Gastrocnemius medialis (tissue), 4 donors: ENCODE data around the gene FOXG1. TPM values are rescaled to one million over a fixed set of nuclear protein-coding genes. Genes with fewer than 3 reads are reported as not detected.

Experiments
- ATAC-seq, 2 donors: fragments of 150-250 bp; one replicate each; pipeline ENCODE4 v1.9.1; 2016
- DNase-seq, 2 donors: peaks; one replicate each; pipeline ENCODE4 v3.0.0-alpha.2; 2019
- H3K27ac ChIP-seq, 4 donors: fragments of 200-600 bp; sonication (generic); 1 replicate in 1 of 4; 2 replicates in 3 of 4; pipeline ENCODE4 v1.5.1; 2016 to 2018; ENCODE audit warnings: mild to moderate bottlenecking in 2 of 4, moderate library complexity in 1 of 4
- H3K27me3 ChIP-seq, 3 donors: fragments of 200-600 bp; sonication (generic) in 2 of 3; 1 replicate in 1 of 3; 2 replicates in 2 of 3; pipeline versions ENCODE4 v1.5.1 to v1.6.0; 2016 to 2019; ENCODE audit warnings: mild to moderate bottlenecking in 1 of 3, moderate library complexity in 1 of 3
- H3K36me3 ChIP-seq, 2 donors: fragments of 200-600 bp; sonication (generic) in 1 of 2; one replicate each; pipeline ENCODE4 v1.5.1; 2017 to 2018
- H3K4me1 ChIP-seq, 2 donors: fragments of 200-600 bp; sonication (generic) in 1 of 2; one replicate each; pipeline ENCODE4 v1.5.1; 2016 to 2017; ENCODE audit warnings: mild to moderate bottlenecking in 2 of 2
- H3K4me3 ChIP-seq, 4 donors: fragments of 200-600 bp; sonication (generic) in 3 of 4; 1 replicate in 1 of 4; 2 replicates in 3 of 4; pipeline ENCODE4 v1.5.1; 2016 to 2019; ENCODE audit warnings: mild to moderate bottlenecking in 2 of 4
- H3K9me3 ChIP-seq, 3 donors: fragments of 200-600 bp; sonication (generic) in 2 of 3; 1 replicate in 1 of 3; 2 replicates in 2 of 3; pipeline ENCODE4 v1.5.1; 2016 to 2019
- POLR2A ChIP-seq, 2 donors: fragments of 450-650 bp; IDR thresholded peaks; one replicate each; pipeline ENCODE4 v1.6.1; 2017; ENCODE audit warnings: antibody characterized with exemption in 2 of 2, mild to moderate bottlenecking in 2 of 2, moderate library complexity in 2 of 2
- in situ Hi-C, 4 donors: fragments of 200-750 bp; cut with MboI; loops; one replicate each; pipeline versions ENCODE4 v1.15.0 to v1.8.0; 2017; ENCODE audit warnings: low sequenced_read_pairs in 4 of 4
- intact Hi-C: fragments of 100-400 bp; cut with DNase I; formaldehyde crosslinking; loops from one replicate; pipeline ENCODE4 v1.15.1; 2023; ENCODE audit warnings: low total_unique reads
- total RNA-seq, 4 donors: library from RNA; depleted of rRNA; stranded (reverse); fragments of >200 nt; gene quantifications; one replicate each; pipeline versions ENCODE4 v1.1.0 to v1.2.3, GENCODE V29; 2016
- TF ChIP-seq, protein P1 (sequence below), 5 experiments: fragments of 450-650 bp in 3 of 5; fragments of 200-600 bp in 2 of 5; sonication (generic) in 2 of 5; IDR thresholded peaks in 4 of 5; conservative IDR thresholded peaks in 1 of 5; 1 replicate in 4 of 5; 2 replicates in 1 of 5; pipeline ENCODE4 v1.5.1; 2016 to 2019; ENCODE audit warnings: antibody characterized with exemption in 5 of 5, mild to moderate bottlenecking in 3 of 5, moderate library complexity in 3 of 5

Gene FOXG1
- total RNA-seq, 4 donors from 2014 or later = not detected

DNA sequence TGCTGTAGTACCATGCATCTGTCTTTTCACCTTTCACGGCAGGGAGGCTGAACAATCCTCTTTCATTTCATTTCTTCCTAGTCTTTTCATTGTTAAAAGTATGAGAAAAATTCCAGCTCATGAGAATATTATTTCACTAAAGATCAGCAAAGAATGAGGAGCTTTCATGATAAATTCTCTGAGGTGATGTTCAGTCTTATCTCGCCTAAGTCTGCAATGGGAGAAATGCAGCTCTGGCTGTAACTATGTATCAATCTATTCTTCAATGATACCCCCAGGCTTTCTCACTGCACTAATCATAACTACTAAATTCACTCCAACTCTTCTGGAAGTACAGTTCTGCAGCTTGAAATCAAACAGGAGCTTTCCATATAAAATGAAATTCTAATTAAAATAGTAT lies 15.7 kb downstream of the FOXG1 start:
- TF ChIP-seq, protein P1, sequence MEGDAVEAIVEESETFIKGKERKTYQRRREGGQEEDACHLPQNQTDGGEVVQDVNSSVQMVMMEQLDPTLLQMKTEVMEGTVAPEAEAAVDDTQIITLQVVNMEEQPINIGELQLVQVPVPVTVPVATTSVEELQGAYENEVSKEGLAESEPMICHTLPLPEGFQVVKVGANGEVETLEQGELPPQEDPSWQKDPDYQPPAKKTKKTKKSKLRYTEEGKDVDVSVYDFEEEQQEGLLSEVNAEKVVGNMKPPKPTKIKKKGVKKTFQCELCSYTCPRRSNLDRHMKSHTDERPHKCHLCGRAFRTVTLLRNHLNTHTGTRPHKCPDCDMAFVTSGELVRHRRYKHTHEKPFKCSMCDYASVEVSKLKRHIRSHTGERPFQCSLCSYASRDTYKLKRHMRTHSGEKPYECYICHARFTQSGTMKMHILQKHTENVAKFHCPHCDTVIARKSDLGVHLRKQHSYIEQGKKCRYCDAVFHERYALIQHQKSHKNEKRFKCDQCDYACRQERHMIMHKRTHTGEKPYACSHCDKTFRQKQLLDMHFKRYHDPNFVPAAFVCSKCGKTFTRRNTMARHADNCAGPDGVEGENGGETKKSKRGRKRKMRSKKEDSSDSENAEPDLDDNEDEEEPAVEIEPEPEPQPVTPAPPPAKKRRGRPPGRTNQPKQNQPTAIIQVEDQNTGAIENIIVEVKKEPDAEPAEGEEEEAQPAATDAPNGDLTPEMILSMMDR (IDR thresholded peaks at IDR 0.05 in 4 of 5, conservative IDR thresholded peaks at IDR 0.05 in 1 of 5) = no peak
- no peak for TF ChIP-seq POLR2A (IDR thresholded peaks at IDR 0.05)

DNA sequence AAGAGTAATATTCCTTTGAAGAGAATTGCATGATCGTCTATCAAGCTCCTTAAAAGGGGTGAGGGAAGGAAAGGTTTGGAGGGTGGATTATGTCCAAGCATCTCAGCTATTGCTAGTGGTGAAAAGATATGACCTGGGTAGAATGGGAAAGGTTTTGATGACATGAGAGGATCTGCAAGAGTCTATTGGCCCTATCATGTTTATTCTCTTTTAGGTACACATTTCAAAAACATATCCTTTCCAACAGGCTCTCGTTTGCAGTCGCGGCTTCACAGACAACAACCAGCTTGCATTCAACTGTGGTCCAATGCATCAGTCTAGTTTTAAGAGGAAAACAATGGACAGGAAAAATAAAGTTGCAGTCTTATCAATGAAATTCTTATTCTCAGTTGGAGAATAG lies 17.1 kb downstream of the FOXG1 start:
- ATAC-seq = no peak
- TF ChIP-seq, protein P1 (IDR thresholded peaks at IDR 0.05 in 4 of 5, conservative IDR thresholded peaks at IDR 0.05 in 1 of 5) = no peak
- no peak for TF ChIP-seq POLR2A (IDR thresholded peaks at IDR 0.05)
- in situ Hi-C loops = no loop called here
- Histone ChIP-seq H3K27ac (no peak overlapping the region), H3K4me1 (peaks cover 3 to 6% of the 10 kb centered on the region in 2 donors), H3K27me3 (peaks cover 61 to 74% (median 69%) of the 10 kb centered on the region in 3 donors), H3K9me3 (no peaks in the 10 kb centered on the region), H3K36me3 (no peaks in the 10 kb centered on the region), H3K4me3 (no peak overlapping the region)
- intact Hi-C loops = no loop called here
- no peak for DNase-seq

More for the DNA sequence above, 15.7 kb downstream of the FOXG1 start:
- in situ Hi-C loops (no loop called here), intact Hi-C loops (no loop called here)
- no peak overlapping the region for H3K27ac ChIP-seq
- peaks cover 3 to 6% of the 10 kb centered on the region in 2 donors for H3K4me1 ChIP-seq
- no peak for DNase-seq
- no peaks in the 10 kb centered on the region for H3K36me3 ChIP-seq
- ATAC-seq = no peak
- H3K27me3 ChIP-seq = peaks cover 75 to 87% (median 77%) of the 10 kb centered on the region in 3 donors
- no peaks in the 10 kb centered on the region for H3K9me3 ChIP-seq
- H3K4me3 ChIP-seq = no peak overlapping the region

DNA sequence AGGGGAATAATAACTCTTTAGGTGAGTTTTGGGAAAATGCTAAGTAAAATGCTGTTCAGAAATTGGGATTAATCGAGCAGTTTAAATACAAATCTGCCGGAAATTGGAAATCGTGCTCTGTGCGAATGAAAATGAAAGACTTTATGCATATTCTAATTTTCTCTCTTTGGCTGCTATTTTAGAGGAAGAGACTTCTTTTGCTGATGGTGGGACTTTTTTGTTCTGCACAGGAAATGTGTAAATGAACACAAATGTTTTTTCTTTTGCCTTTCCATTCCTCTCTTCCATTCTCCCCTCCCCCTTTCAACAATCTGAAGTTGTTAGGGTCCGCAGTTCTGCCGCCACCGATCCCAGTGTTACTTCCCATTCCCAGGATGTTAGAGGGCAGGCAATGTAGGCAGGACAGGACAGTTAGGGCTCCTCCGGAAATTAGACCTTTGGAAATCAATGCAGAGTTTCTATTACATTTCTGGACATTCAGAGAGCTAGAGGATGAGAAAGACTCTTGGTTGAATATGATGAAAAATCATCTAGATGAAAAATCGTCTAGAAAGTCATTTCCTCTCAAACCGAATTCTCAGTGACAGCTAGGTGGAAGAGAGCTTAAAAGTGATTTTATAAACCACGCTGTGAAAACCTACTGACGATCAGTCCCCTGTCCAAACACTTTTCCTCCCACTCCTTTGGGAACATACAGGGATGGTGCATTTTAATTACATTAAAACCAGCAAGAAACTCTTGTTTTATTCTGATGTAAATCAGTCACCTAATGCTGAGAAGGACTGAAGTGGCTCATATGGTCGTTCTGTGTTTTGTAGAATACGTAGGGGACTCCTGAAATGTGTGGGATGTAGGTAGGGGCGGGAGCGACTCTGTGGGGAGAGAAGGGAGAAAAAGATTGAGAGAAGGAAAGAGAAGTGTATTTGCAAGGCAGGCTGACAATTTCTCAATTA lies 17.8 kb downstream of the FOXG1 start:
- TF ChIP-seq POLR2A (IDR thresholded peaks at IDR 0.05) = no peak
- TF ChIP-seq, protein P1 (IDR thresholded peaks at IDR 0.05 in 4 of 5, conservative IDR thresholded peaks at IDR 0.05 in 1 of 5) = no peak
- in situ Hi-C loops (no loop called here), intact Hi-C loops (no loop called here)
- peaks cover 54 to 67% (median 62%) of the 10 kb centered on the region in 3 donors for H3K27me3 ChIP-seq
- H3K27ac ChIP-seq = no peak overlapping the region
- peak overlapping the region in 1 of 4 donors; percentile 42 for H3K4me3 ChIP-seq
- H3K36me3 ChIP-seq = no peaks in the 10 kb centered on the region
- peaks cover 3 to 6% of the 10 kb centered on the region in 2 donors for H3K4me1 ChIP-seq
- DNase-seq (no peak), ATAC-seq (no peak)
- H3K9me3 ChIP-seq = no peaks in the 10 kb centered on the region

DNA sequence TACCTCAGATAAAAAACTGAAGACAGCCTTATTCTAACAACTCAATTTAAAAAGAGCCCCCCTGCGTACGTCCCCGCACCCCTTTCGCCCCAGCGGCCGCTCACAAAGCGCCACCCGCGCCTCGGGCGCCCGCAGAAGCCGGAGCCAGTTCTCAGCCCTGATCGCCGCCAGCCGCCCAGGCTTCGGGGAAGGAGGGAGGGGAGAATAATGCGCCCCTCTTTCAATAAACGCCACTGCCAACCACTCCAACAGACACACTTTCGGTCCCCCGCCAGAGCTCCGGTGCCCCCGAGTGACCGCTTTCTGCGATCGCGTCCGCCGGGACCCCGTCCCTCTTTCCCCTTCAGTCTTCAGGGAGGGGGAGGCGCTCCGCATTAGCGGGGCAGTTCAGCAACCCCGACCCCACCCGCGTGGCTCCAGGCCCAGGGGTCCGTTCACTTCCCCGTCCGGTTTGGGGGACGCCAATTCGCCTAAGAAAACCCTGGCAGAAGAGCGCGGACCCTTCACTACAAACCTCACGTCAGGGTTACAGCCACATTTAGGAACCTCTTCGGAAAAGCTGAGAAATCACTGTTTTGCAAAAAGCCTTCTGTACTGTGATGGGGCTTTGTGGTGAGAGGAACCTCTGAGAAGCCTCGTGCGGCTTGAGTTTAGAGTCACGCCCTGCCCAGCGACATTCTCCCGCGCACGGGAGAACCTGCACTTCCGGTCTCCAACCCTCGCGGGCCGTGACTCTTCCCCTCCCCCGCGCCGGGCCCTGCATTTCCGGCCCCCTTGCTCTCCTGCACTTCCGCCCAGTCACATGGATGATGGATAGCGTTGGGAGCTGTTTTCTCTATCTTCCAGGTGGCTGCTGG lies 18.7 kb downstream of the FOXG1 start:
- Histone ChIP-seq H3K36me3 (no peaks in the 10 kb centered on the region), H3K27ac (no peak overlapping the region), H3K9me3 (no peaks in the 10 kb centered on the region), H3K4me3 (peak overlapping the region in 3 of 4 donors; percentile 19 to 42 (median 25)), H3K27me3 (peaks cover 45 to 58% (median 53%) of the 10 kb centered on the region in 3 donors), H3K4me1 (peaks cover 3 to 6% of the 10 kb centered on the region in 2 donors)
- intact Hi-C loops = no loop called here
- no peak for ATAC-seq
- no peak for TF ChIP-seq POLR2A (IDR thresholded peaks at IDR 0.05)
- TF ChIP-seq, protein P1 (IDR thresholded peaks at IDR 0.05 in 4 of 5, conservative IDR thresholded peaks at IDR 0.05 in 1 of 5) = no peak
- in situ Hi-C loops = no loop called here
- no peak for DNase-seq
